ENCODE results near the gene CETN3.
"Not testable (repeated sequence)": the region's sequence is repeated elsewhere in the genome, so short reads cannot be mapped to it uniquely, and the experiment has no call there.

CETN3 gene

DNA sequence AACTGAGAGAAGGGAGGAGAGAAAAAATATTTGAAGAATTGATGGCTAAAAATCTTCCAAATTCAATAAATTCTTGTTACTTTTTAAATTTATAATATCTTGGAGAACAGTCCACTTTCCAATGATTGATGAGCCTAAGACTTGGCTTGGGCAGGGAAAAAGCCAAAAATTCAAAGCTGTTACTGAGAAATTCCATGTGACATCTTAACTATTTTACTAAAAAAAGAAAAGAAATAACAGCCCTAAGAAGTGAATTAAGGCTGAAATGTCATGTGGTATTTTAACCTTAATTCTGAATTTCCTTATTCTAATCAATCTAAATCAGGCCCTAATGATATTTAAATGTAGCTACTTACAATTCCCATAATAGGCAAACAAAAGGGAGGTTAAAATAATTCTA is 53.4 kb downstream of the CETN3 start:
- TF ChIP-seq, protein P1, sequence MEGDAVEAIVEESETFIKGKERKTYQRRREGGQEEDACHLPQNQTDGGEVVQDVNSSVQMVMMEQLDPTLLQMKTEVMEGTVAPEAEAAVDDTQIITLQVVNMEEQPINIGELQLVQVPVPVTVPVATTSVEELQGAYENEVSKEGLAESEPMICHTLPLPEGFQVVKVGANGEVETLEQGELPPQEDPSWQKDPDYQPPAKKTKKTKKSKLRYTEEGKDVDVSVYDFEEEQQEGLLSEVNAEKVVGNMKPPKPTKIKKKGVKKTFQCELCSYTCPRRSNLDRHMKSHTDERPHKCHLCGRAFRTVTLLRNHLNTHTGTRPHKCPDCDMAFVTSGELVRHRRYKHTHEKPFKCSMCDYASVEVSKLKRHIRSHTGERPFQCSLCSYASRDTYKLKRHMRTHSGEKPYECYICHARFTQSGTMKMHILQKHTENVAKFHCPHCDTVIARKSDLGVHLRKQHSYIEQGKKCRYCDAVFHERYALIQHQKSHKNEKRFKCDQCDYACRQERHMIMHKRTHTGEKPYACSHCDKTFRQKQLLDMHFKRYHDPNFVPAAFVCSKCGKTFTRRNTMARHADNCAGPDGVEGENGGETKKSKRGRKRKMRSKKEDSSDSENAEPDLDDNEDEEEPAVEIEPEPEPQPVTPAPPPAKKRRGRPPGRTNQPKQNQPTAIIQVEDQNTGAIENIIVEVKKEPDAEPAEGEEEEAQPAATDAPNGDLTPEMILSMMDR (conservative IDR thresholded peaks at IDR 0.05; ENCODE audit: low read length): no peak
- DNase-seq (ENCODE audit: low read depth): no peak
- no peak overlapping the region for H3K4me3 ChIP-seq (ENCODE audit: low read length)

DNA sequence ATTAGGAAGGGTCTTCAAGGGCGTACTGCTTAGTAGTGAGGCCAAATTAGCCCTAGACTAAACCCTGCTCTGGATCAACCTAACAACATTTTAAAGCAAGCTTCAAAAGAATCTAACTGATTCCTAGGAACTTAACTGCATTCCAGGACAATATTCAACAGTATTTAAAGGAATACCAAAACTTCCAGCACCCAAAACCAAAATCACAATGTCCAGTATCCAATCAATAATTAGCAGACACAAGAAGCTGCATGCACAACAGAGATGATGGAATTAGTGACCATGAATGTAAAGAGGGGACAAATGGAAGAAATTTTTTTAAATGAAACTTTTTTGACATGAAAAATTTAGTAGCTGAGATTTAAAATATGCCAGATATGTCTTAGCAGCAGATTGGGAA is 53.9 kb downstream of the CETN3 start:
- no peak for DNase-seq (ENCODE audit: low read depth)
- TF ChIP-seq, protein P1 (conservative IDR thresholded peaks at IDR 0.05; ENCODE audit: low read length): no peak
- H3K4me3 ChIP-seq (ENCODE audit: low read length): no peak overlapping the region

DNA sequence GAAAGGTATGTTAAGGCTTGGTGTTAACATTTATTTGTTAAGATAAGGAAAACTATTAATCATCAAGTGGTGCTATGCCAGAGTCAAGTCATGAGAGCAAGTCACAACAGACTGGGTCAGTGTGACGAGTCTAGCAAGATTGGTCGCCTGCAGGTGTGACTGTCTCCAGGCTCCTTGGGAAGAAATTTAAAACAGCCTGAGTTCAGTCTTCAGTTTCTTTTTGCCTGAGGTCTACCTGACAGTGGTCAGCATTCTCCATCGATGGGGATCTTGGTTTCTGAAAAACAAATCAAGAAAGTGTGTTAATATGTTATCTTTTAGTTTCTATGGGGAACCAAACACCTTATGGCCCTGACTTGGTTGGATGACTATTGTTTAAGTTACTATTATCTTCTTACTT is 56.3 kb downstream of the CETN3 start:
- no peak for DNase-seq (ENCODE audit: low read depth)
- no peak overlapping the region for H3K4me3 ChIP-seq (ENCODE audit: low read length)
- TF ChIP-seq, protein P1 (conservative IDR thresholded peaks at IDR 0.05; ENCODE audit: low read length): no peak

DNA sequence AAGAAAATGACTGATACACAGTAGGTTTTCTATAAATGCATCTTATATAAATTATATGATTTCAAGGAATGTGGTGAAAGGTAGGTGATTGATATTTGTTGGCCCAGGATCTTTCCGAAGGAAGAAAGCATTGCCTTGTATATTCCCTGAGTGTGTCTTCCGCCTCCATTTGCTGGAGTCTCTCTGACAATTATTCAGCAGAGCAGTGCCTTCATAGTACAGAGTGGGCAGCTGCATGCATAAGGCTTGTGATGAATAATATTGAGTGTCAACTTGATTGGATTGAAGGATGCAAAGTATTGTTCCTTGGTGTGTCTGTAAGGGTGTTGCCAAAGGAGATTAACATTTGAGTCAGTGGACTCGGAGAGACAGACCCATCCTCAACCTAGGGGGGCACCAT is 58.5 kb downstream of the CETN3 start:
- H3K4me3 ChIP-seq (ENCODE audit: low read length): no peak overlapping the region
- TF ChIP-seq, protein P1 (conservative IDR thresholded peaks at IDR 0.05; ENCODE audit: low read length): no peak
- DNase-seq (ENCODE audit: low read depth): no peak

DNA sequence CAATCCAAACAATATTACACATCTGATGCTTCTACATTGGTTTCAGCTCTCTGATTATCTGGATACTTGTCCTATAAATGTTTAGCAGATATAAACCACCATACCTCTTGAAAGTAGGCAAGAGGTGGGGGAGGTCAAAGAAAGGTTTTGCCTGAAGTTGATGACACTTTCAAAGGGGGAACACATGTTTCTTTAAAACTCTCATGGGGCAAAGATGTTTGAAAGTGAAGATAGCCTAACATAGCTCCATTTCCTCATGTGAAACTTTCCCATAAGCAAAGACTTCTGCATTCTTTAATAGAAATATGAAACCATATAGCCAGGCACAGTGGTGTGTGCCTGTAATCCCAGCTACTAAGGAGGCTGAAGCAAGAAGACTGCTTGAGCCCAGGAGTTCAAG is 62.1 kb downstream of the CETN3 start:
- TF ChIP-seq, protein P1 (conservative IDR thresholded peaks at IDR 0.05; ENCODE audit: low read length): no peak
- no peak overlapping the region for H3K4me3 ChIP-seq (ENCODE audit: low read length)
- no peak for DNase-seq (ENCODE audit: low read depth)

DNA sequence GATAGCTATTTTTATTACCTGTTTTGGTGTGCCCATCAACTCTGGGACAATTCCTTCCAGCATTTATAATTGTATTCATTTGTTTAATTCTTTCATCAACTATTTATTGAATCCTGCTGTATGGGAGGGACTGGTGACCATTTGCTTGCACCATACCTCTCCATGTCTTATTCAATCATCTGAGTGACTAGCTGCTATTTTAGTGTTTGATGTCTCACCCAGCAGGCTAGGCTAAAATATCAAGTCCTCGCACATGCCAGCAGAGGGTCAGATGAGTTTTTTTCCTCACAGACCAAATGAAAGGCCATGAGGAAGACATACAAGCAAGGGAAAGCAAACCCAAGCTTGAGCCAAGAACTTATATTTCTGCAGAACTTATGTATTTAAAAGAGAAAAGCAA is 63.9 kb downstream of the CETN3 start:
- H3K4me3 ChIP-seq (ENCODE audit: low read length): no peak overlapping the region
- TF ChIP-seq, protein P1 (conservative IDR thresholded peaks at IDR 0.05; ENCODE audit: low read length): no peak
- no peak for DNase-seq (ENCODE audit: low read depth)

DNA sequence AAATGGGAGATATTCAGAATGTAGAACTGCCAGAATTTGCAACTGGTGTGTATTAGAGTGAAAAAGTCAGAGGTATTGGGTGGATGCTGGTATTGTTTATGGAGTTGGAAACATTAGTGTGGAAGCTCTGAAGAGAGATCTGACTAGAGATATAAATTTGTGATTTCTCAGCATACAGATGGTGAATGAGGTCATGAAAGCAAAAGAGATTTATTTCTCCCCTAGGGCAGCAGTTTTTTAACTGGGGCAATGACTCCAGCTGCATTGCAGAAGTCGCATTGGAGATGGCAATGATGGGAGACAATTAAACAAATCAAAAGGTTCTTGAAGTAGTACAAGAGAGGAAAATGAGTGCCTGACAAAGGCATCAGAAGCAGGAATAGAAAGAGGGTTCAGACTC is 64.9 kb downstream of the CETN3 start:
- no peak for DNase-seq (ENCODE audit: low read depth)
- H3K4me3 ChIP-seq (ENCODE audit: low read length): no peak overlapping the region
- TF ChIP-seq, protein P1 (conservative IDR thresholded peaks at IDR 0.05; ENCODE audit: low read length): no peak

DNA sequence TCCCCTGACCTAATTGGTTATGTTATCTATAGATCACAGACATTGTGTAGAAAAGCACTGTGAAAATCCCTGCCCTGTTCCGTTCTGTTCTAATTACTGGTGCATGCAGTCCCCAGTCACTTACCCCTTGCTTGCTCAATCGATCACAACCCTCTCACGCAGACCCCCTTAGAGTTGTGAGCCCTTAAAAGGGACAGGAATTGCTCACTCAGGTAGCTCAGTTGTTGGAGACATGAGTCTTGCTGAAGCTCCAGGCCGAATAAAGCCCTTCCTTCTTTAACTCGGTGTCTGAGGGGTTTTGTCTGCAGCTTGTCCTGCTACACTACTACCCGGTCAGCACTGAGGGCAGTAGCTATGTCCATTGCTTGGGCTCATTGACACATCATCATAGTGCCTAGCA is 65.8 kb downstream of the CETN3 start:
- DNase-seq (ENCODE audit: low read depth): not testable (repeated sequence)

More for the DNA sequence above, 65.8 kb downstream of the CETN3 start:
- not testable (repeated sequence) for H3K4me3 ChIP-seq (ENCODE audit: low read length)

Measured in AG10803 (cell line).